LNCAP (cell line): Measurements from ENCODE around the gene OTOF.

Source experiments
- CTCF ChIP-seq: fragments of 450-650 bp; IDR thresholded peaks from 2 replicates; pipeline ENCODE4 v1.5.1; 2017; ENCODE audit warnings: mild to moderate bottlenecking

OTOF gene

DNA sequence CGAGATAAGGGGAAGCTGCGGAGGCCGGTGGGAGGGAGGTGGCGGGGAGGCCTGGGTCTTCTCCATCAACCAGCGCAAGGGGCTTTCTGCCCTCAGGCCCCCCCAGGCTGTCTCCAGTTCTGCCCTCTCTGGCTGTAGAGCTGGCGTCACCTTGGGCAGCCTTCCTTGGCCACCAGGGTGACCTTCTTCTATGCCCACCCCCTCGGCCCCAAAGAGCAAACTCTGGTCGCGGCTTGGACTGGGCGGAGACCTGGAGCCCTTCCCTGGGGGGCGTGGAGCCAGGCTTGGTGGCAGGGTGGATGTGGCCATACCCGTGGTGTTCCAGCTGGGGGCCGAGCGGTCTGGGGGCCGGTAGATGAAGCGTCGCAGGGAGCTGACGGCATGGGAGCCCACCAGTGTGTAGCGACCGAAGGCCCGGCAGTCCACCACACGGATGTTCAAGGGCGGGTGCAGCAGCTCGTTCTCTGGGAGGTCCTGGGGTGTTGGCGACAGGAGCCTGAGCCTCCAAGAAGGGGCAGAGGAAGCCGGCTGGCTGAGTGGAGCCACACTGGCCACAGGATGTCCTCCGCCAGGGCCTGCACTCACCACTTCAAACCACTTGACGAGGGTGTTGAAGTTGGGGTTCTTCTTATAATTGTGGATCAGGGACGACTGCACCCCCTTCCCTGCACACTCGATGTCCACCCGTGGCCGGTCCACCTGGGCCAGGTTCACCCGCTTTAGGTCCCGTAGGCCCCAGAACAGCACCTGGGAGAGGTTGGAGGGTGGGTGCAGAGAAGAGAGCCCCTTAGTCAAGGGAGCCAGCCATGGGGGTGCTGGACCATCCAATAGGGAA, 4.9 kb downstream of the OTOF start:
- TF ChIP-seq CTCF = no peak

DNA sequence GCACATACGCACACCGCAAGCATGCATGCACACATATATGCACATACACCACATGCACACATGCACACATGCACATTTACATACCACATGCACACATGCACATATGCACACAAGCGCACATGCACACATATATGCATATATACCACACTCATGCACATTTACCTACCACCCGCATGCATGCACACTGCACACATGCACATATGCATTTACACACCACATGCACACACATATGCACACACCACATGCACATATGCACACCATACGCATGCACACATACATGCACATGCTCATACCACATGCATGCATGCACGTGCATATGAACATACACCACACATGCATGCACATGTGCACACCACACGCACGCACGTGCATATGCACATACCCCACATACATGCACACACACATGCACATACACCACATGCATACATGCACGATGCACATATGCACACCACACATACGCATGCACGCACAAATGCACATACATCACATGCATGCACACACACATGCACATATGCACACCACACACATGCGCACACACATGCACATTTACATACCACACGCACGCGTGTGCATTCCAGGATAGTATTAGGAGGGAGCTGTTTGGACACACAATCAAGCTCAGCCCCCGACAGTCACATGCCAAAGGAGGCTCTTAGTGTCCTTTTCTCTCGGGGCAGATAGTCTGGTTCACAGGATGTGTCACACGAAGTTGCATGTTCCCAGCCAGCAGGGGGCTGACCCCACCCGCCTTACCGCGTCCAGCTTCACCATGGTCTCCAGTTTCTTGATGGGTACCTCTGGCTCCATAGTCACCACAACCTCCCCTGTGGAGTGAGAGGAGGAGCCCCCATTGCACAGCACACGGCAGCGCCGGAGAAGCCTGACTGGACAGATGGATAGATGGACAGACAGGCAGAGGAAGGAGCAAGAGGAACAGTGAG, 5.9 kb downstream of the OTOF start:
- no peak for TF ChIP-seq CTCF

DNA sequence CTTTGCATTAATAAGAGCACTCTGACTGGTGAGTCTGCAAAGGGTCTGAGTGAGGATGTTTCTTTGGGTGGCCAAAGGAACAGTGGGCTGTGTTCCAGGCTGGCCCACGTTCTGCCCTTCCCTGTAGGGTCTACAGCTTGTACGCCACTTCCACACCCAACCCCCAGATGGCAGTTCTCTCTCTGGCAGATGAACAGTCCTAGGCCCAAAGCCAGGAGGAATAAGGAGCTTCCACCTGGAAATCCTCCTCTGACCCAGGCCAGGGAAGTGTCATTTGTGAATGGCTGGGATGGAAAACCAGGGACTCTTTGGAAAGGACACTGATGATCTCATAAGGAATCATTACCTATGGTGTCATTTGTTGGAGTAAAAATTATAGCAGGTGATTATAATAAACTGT, 6.6 kb downstream of the OTOF start:
- no peak for TF ChIP-seq CTCF

DNA sequence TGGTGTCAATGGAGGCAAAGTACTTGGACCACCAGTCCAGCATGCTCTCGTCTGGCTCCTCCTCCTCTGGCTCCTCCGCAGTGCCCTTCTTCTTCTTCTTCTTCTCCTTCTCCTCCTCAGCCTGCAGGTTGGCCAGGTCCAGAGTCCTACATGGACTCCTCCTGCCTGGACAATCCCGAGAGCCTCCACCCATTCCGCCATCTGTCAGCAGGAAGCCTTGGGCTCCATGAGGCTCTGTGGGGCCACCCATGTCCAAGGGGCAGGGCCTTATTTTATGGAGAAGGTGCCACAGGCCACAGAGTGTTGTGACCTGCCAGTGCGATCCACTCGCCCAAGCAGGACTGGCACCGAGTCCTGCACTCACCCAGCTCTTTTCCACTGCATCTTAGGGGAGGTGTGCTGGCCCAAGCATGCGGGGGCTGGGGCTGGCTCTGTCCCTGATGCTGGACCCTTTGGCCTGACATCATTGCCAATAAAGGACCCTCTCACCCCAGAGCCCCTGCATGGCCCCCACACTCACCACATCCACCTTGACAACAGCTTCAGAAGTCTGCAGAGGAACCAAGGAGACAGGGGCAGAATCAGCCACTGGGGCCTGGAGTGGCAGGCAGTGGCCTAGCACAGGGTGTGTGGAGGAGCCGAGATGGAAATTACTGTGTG, 7.2 kb downstream of the OTOF start:
- TF ChIP-seq CTCF = no peak

- no peak for TF ChIP-seq CTCF
These were observed 8.0 kb downstream of the OTOF start for GRCh38 chr2:26469955-26470354.

DNA sequence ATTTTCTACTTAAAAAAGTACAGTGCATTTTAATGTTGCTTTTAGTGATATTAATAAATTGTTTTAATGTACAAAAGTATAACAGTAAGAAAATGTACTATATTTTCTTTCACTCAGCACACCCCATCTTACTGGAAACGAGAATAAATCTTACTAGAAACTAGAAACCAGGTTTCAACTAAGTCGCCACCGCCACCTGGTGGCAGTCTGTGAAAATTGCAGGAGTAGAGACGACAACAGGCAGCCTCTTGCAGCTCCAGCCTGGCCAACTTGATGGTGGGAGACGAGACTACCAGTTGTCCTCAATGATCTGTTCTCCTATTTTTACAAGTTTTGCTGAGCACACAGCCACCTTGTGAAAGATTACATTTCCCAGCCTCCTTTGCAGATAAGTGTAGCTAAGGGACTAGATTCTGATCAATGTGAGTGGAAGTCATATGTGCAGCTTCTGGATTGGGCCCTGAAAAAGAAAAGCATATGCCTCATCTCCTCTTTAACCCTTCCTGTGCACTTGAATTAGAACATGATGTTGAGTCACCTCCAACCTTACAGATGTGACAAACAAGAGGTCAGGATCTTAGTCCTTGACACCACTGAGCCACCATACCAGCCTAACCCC, 8.7 kb downstream of the OTOF start:
- peak; percentile 82 for TF ChIP-seq CTCF
